SU-DHL-6 (cell line): ENCODE results near the gene SF3A1.

Experiments
- EZH2phosphoT487 ChIP-seq: fragments of 200-600 bp; sonication (generic), shearing (Covaris generic); conservative IDR thresholded peaks from 2 replicates; pipeline ENCODE4 v1.6.1; 2018; ENCODE audit warnings: mild to moderate bottlenecking, antibody characterized with exemption, low read length, moderate library complexity, mixed read lengths
- TF ChIP-seq, protein P1 (sequence below): fragments of 200-600 bp; sonication (generic); IDR thresholded peaks from one replicate; pipeline ENCODE4 v1.5.1; 2017; ENCODE audit warnings: antibody characterized with exemption, mild to moderate bottlenecking, low read length, moderate library complexity; ENCODE audit not compliant: insufficient read depth, poor library complexity, severe bottlenecking

- TF ChIP-seq, protein P1, sequence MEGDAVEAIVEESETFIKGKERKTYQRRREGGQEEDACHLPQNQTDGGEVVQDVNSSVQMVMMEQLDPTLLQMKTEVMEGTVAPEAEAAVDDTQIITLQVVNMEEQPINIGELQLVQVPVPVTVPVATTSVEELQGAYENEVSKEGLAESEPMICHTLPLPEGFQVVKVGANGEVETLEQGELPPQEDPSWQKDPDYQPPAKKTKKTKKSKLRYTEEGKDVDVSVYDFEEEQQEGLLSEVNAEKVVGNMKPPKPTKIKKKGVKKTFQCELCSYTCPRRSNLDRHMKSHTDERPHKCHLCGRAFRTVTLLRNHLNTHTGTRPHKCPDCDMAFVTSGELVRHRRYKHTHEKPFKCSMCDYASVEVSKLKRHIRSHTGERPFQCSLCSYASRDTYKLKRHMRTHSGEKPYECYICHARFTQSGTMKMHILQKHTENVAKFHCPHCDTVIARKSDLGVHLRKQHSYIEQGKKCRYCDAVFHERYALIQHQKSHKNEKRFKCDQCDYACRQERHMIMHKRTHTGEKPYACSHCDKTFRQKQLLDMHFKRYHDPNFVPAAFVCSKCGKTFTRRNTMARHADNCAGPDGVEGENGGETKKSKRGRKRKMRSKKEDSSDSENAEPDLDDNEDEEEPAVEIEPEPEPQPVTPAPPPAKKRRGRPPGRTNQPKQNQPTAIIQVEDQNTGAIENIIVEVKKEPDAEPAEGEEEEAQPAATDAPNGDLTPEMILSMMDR = no peak
- no peak for TF ChIP-seq EZH2phosphoT487
These were observed 9.3 kb downstream of the SF3A1 start for GRCh38 chr22:30347255-30347892.
